ENCODE measurements around the gene TTC7B.

The TTC7B gene

GRCh38 chr14:90783344-90783743 is 32.9 kb downstream of the TTC7B start:
- TF ChIP-seq CTCF (IDR thresholded peaks at IDR 0.05): no peak

- no peak for TF ChIP-seq CTCF (IDR thresholded peaks at IDR 0.05)
Observed at GRCh38 chr14:90782892-90783291, 33.3 kb downstream of the TTC7B start.

GRCh38 chr14:90781876-90782275 is 34.4 kb downstream of the TTC7B start:
- TF ChIP-seq CTCF (IDR thresholded peaks at IDR 0.05): no peak

GRCh38 chr14:90781344-90781761 is 34.9 kb downstream of the TTC7B start:
- no peak for TF ChIP-seq CTCF (IDR thresholded peaks at IDR 0.05)

- no peak for TF ChIP-seq CTCF (IDR thresholded peaks at IDR 0.05)
Observed at GRCh38 chr14:90780519-90780918, 35.7 kb downstream of the TTC7B start.

- TF ChIP-seq CTCF (IDR thresholded peaks at IDR 0.05): no peak
Observed at GRCh38 chr14:90778571-90779255, 37.5 kb downstream of the TTC7B start.

- TF ChIP-seq CTCF (IDR thresholded peaks at IDR 0.05): no peak
Observed at GRCh38 chr14:90777830-90778485, 38.3 kb downstream of the TTC7B start.

Measured in LNCAP (cell line).